SK-N-SH (cell line): ENCODE measurements around the gene COBL. TPM values are rescaled to one million over a fixed set of nuclear protein-coding genes. Genes with fewer than 3 reads are reported as not detected.
A peak's percentile ranks its signal among the peaks of the same experiment; 100 is the strongest.

Source experiments
- CTCF ChIA-PET: fragments of 300-600, 350-600 bp; formaldehyde crosslinking; extraction: SDS; loops from one replicate; lab custom pipeline; 2021; lab: Yijun Ruan, JAX
- POLR2A ChIA-PET: fragments of 350-600 bp; sonication (Branson Sonifier 250); formaldehyde crosslinking; extraction: SDS; loops from one replicate; lab custom pipeline; 2020; ENCODE audit warnings: antibody characterized with exemption, inconsistent platforms; lab: Yijun Ruan, JAX
- DNase-seq: peaks from one replicate; pipeline ENCODE4 v3.0.0; 2012
- H2AFZ ChIP-seq: fragments of 200-600 bp; sonication (generic); 2 replicates; pipeline ENCODE4 v1.8.1; 2016; ENCODE audit warnings: antibody characterized with exemption, mild to moderate bottlenecking, low read depth
- H3F3A ChIP-seq: fragments of 200-600 bp; sonication (generic); replicated peaks from 2 replicates; pipeline ENCODE3; 2016; ENCODE audit warnings: antibody characterized with exemption, mild to moderate bottlenecking; ENCODE audit not compliant: insufficient read depth
- H3K27ac ChIP-seq, 2 experiments: fragments of 200-500 bp in 1 of 2; fragments of 200-600 bp in 1 of 2; sonication (Bioruptor generic) in 1 of 2; sonication (generic), shearing (Covaris generic) in 1 of 2; 2 replicates each; pipeline versions ENCODE4 v1.5.1 to v1.6.1; 2014 to 2016; ENCODE audit warnings: low read depth in 2 of 2, inconsistent platforms in 1 of 2, low read length in 1 of 2, mild to moderate bottlenecking in 1 of 2, mixed read lengths in 1 of 2
- H3K27me3 ChIP-seq: fragments of 200-600 bp; sonication (generic), shearing (Covaris generic); 2 replicates; pipeline ENCODE4 v1.6.1; 2016; ENCODE audit warnings: mixed run types; ENCODE audit not compliant: insufficient read depth
- H3K36me3 ChIP-seq, 2 experiments: fragments of 200-500 bp in 1 of 2; fragments of 200-600 bp in 1 of 2; sonication (Bioruptor generic) in 1 of 2; sonication (generic) in 1 of 2; replicated peaks in 1 of 2; 2 replicates each; pipeline versions ENCODE3 to v1.5.1; 2014 to 2016; ENCODE audit warnings: low read length in 1 of 2, mild to moderate bottlenecking in 1 of 2; ENCODE audit not compliant: insufficient read depth in 2 of 2, control insufficient read depth in 1 of 2
- H3K4me1 ChIP-seq, 2 experiments: fragments of 200-500 bp in 1 of 2; fragments of 200-600 bp in 1 of 2; sonication (Bioruptor generic) in 1 of 2; sonication (generic), shearing (Covaris generic) in 1 of 2; 2 replicates each; pipeline versions ENCODE4 v1.5.1 to v1.6.1; 2014 to 2016; ENCODE audit warnings: low read depth in 1 of 2, low read length in 1 of 2, mixed run types in 1 of 2; ENCODE audit not compliant: insufficient read depth in 2 of 2, control insufficient read depth in 1 of 2
- H3K4me2 ChIP-seq: fragments of 200-600 bp; sonication (generic), shearing (Covaris generic); 2 replicates; pipeline ENCODE4 v1.6.1; 2017; ENCODE audit warnings: mixed run types
- H3K4me3 ChIP-seq, 2 experiments: fragments of 200-500 bp in 1 of 2; fragments of 200-600 bp in 1 of 2; sonication (Bioruptor generic) in 1 of 2; sonication (generic), shearing (Covaris generic) in 1 of 2; 2 replicates each; pipeline versions ENCODE4 v1.5.1 to v1.8.1; 2014 to 2016; ENCODE audit warnings: low read depth in 2 of 2, inconsistent platforms in 1 of 2, low read length in 1 of 2, mild to moderate bottlenecking in 1 of 2, mixed read lengths in 1 of 2, moderate library complexity in 1 of 2
- H3K79me2 ChIP-seq: fragments of 200-600 bp; sonication (generic); 2 replicates; pipeline ENCODE4 v1.8.1; 2017; ENCODE audit warnings: mild to moderate bottlenecking; ENCODE audit not compliant: insufficient read depth
- H3K9ac ChIP-seq: fragments of 200-600 bp; sonication (generic); 2 replicates; pipeline ENCODE4 v1.6.1; 2017; ENCODE audit warnings: mixed run types
- H3K9me2 ChIP-seq: fragments of 200-600 bp; sonication (generic); 2 replicates; pipeline ENCODE4 v1.6.1; 2017; ENCODE audit warnings: mixed run types
- H3K9me3 ChIP-seq: fragments of 200-600 bp; sonication (generic); 2 replicates; pipeline ENCODE4 v1.6.1; 2017; ENCODE audit warnings: mixed run types, mild to moderate bottlenecking, moderate library complexity
- H4K20me1 ChIP-seq: fragments of 200-600 bp; sonication (generic); 2 replicates; pipeline ENCODE4 v1.6.1; 2017; ENCODE audit warnings: mild to moderate bottlenecking, mixed run types; ENCODE audit not compliant: insufficient read depth
- FOXJ3 ChIP-seq: sonication (generic); formaldehyde crosslinking; IDR thresholded peaks from 2 replicates; pipeline ENCODE4 v1.5.1; 2020; ENCODE audit warnings: mild to moderate bottlenecking, missing genetic modification reagents
- NRF1 ChIP-seq: IDR thresholded peaks from 2 replicates; pipeline ENCODE4 v1.6.1; 2012; ENCODE audit warnings: low read depth, mild to moderate bottlenecking, low read length
- PBX3 ChIP-seq: IDR thresholded peaks from 2 replicates; pipeline ENCODE4; 2012
- RCOR1 ChIP-seq: fragments of 150-350 bp; IDR thresholded peaks from 2 replicates; pipeline ENCODE4 v1.6.1; 2017; ENCODE audit warnings: antibody characterized with exemption, low read length
- REST ChIP-seq: IDR thresholded peaks from 2 replicates; pipeline ENCODE4 v1.6.1; 2012; ENCODE audit warnings: mild to moderate bottlenecking, low read depth, low read length, moderate library complexity
- RFX5 ChIP-seq: IDR thresholded peaks from 2 replicates; pipeline ENCODE4 v1.6.1; 2012; ENCODE audit warnings: mild to moderate bottlenecking, improper control_type of control experiment, low read length
- RXRA ChIP-seq: IDR thresholded peaks from 2 replicates; pipeline ENCODE4 v1.4.0; 2012; ENCODE audit warnings: low read depth, mild to moderate bottlenecking, borderline replicate concordance
- TCF12 ChIP-seq: IDR thresholded peaks from 2 replicates; pipeline ENCODE4 v1.4.0; 2012
- WGBS: methylation state at CpG from one replicate; pipeline ENCODE4 v1.1.6; 2017; ENCODE audit warnings: low lambda C conversion rate; 5-methylcytosine and 5-hydroxymethylcytosine counted together
- polyA plus RNA-seq, 3 experiments: library from polyadenylated mRNA; depleted of rRNA; stranded (reverse); fragments of >200 nt; gene quantifications; 2 replicates each; pipeline ENCODE4 v1.2.3, GENCODE V29; 2012

Gene COBL
- polyA plus RNA-seq, 1 of the 3 experiments (the other 2 are of a cell fraction): under 0.01 TPM

GRCh38 chr7:51045319-51046102 lies 271.1 kb downstream of the COBL start:
- Histone ChIP-seq H3F3A (no peaks in the 10 kb centered on the region), H3K9ac (no peak overlapping the region), H3K27me3 (peaks cover 79% of the 10 kb centered on the region), H3K27ac (no peak overlapping the region), H3K4me2 (peak overlapping the region; percentile 10; the same call in 1 of the 2 replicates), H3K36me3 (no peaks in the 10 kb centered on the region), H3K79me2 (no peaks in the 10 kb centered on the region), H3K9me2 (no peaks in the 10 kb centered on the region), H3K9me3 (no peaks in the 10 kb centered on the region), H3K4me3 (no peak overlapping the region), H4K20me1 (no peaks in the 10 kb centered on the region), H3K4me1 (no peaks in the 10 kb centered on the region; a peak in 1 of 4 replicates), H2AFZ (no peak overlapping the region)
- CTCF ChIA-PET: interaction anchor here (0.7 to 1.0 kb wide), 2 partner anchors 17 to 41 kb away, joined by 3 read pairs; no protein-coding TSS in a partner anchor
- POLR2A ChIA-PET: no interaction called here
- no peak for DNase-seq
- peak; percentile 47 for TF ChIP-seq TCF12
- no peak for TF ChIP-seq PBX3
- 21% methylated on average over 13 of the region's 14 CpGs for WGBS

DNA sequence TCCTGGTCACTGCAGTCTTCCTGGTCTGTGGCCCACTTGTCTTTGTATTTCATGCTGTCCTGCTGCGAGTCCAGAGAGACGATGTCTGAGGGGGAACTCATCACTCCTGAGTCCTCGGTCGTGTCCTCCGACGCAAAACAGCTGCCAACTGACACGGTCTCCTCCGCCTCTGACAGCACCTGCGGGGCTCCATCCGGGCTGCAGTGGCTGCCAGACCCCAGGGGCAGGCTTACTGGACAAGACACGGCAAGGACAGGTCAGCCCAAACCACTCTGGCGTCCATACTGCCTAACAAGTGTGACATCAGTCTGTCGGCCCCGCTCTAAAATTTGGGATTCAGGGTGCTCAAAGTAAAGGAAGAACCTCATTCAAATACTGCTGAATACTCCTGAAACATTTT lies 273.1 kb downstream of the COBL start:
- no peak for TF ChIP-seq NRF1
- no peak for TF ChIP-seq RFX5
- TF ChIP-seq RCOR1: no peak
- TF ChIP-seq RXRA: no peak
- TF ChIP-seq REST: no peak
- TF ChIP-seq FOXJ3: no peak
- TF ChIP-seq, all 33 proteins: peak for 0
- ChIA-PET POLR2A (no interaction called here), CTCF (no interaction called here)
- Histone ChIP-seq H3K36me3 (no peaks in the 10 kb centered on the region), H3K4me2 (no peak overlapping the region), H3K4me1 (no peaks in the 10 kb centered on the region; a peak in 1 of 4 replicates), H3K27me3 (peaks cover 82% of the 10 kb centered on the region), H3K27ac (no peak overlapping the region), H3K9me2 (no peaks in the 10 kb centered on the region), H3F3A (no peaks in the 10 kb centered on the region), H4K20me1 (no peaks in the 10 kb centered on the region), H3K9ac (no peak overlapping the region), H3K9me3 (no peaks in the 10 kb centered on the region), H2AFZ (no peak overlapping the region), H3K4me3 (no peak overlapping the region), H3K79me2 (no peaks in the 10 kb centered on the region)
- WGBS: 36% methylated on average over 14 of the region's 14 CpGs
- DNase-seq: no peak
